B cell (primary cell): ENCODE data around the gene FKBP6. TPM values are rescaled to one million over a fixed set of nuclear protein-coding genes. Genes with fewer than 3 reads are reported as not detected.
"Not testable (repeated sequence)": the region's sequence is repeated elsewhere in the genome, so short reads cannot be mapped to it uniquely, and the experiment has no call there.

ENCODE experiments used
- ATAC-seq: fragments of 200-7000 bp; cut with Tn5 transposase; one replicate; pipeline ENCODE4 v1.10.0; 2021; ENCODE audit warnings: low read depth, mild to moderate bottlenecking, moderate number of reproducible peaks, moderate library complexity
- CTCF ChIA-PET: fragments of 350-600 bp; sonication (Branson Sonifier 250); formaldehyde crosslinking; loops from one replicate; lab custom pipeline; 2021; ENCODE audit warnings: antibody characterized with exemption, inconsistent platforms; lab: Charles Lee
- POLR2A ChIA-PET: fragments of 350-600 bp; sonication (Branson Sonifier 250); formaldehyde crosslinking; loops from one replicate; lab custom pipeline; 2021; ENCODE audit warnings: antibody characterized with exemption; lab: Charles Lee
- DNase-seq: peaks from one replicate; pipeline ENCODE4 v3.0.0; 2013
- H2AFZ ChIP-seq: 2 replicates; pipeline ENCODE4 v1.6.1; 2012; ENCODE audit warnings: mild to moderate bottlenecking, low read depth, low read length; ENCODE audit not compliant: insufficient read depth, poor library complexity, severe bottlenecking
- H3K27ac ChIP-seq, 2 donors: 1 replicate in 1 of 2; 2 replicates in 1 of 2; pipeline ENCODE4 v1.5.1; 2012 to 2013; ENCODE audit warnings: low read length in 2 of 2, mild to moderate bottlenecking in 2 of 2, moderate library complexity in 1 of 2
- H3K27me3 ChIP-seq, 4 experiments: fragments of 200-600 bp in 1 of 4; sonication (generic) in 1 of 4; replicated peaks in 1 of 4; 1 replicate in 2 of 4; 2 replicates in 2 of 4; pipeline versions ENCODE4 v1.6.1 to v1.7.0; 2013 to 2016; ENCODE audit warnings: low read length in 3 of 4, mild to moderate bottlenecking in 2 of 4, mixed read lengths in 1 of 4, moderate library complexity in 1 of 4; ENCODE audit not compliant: insufficient read depth in 4 of 4, control insufficient read depth in 3 of 4; ENCODE audit errors: control extremely low read depth in 1 of 4
- H3K36me3 ChIP-seq, 2 experiments: replicated peaks in 1 of 2; 1 replicate in 1 of 2; 2 replicates in 1 of 2; pipeline versions ENCODE4 v1.6.1 to v1.7.1; 2013; ENCODE audit warnings: low read length in 1 of 2; ENCODE audit not compliant: insufficient read depth in 2 of 2, control insufficient read depth in 1 of 2; ENCODE audit errors: control extremely low read depth in 1 of 2, extremely low read depth in 1 of 2
- H3K4me1 ChIP-seq, 2 donors: fragments of 200-600 bp in 1 of 2; sonication (generic) in 1 of 2; 1 replicate in 1 of 2; 2 replicates in 1 of 2; pipeline versions ENCODE4 v1.5.1 to v1.6.1; 2013 to 2017; ENCODE audit warnings: low read length in 2 of 2; ENCODE audit not compliant: control insufficient read depth in 2 of 2, insufficient read depth in 2 of 2
- H3K4me2 ChIP-seq: replicated peaks from 2 replicates; pipeline ENCODE3; 2012; ENCODE audit warnings: mild to moderate bottlenecking, low read depth, low read length; ENCODE audit not compliant: poor library complexity, severe bottlenecking
- H3K4me3 ChIP-seq, 5 experiments: fragments of 200-600 bp in 1 of 5; sonication (generic) in 1 of 5; 1 replicate in 3 of 5; 2 replicates in 2 of 5; pipeline versions ENCODE4 v1.5.1 to v1.7.0; 2011 to 2016; ENCODE audit warnings: low read length in 4 of 5, mild to moderate bottlenecking in 4 of 5, low read depth in 2 of 5, control low read depth in 1 of 5, moderate library complexity in 1 of 5; ENCODE audit not compliant: insufficient read depth in 1 of 5; ENCODE audit errors: control extremely low read depth in 1 of 5, extremely low read depth in 1 of 5
- H3K79me2 ChIP-seq: fragments of 200-600 bp; sonication (generic); one replicate; pipeline ENCODE4 v1.6.0; 2016; ENCODE audit warnings: low read length; ENCODE audit not compliant: control insufficient read depth, insufficient read depth
- H3K9ac ChIP-seq: fragments of 200-600 bp; sonication (generic); 2 replicates; pipeline ENCODE4 v1.6.1; 2017; ENCODE audit warnings: mild to moderate bottlenecking, low read length, moderate library complexity
- H3K9me3 ChIP-seq, 3 donors: one replicate each; pipeline versions ENCODE4 v1.6.1 to v1.7.1; 2013; ENCODE audit warnings: low read length in 2 of 3; ENCODE audit not compliant: control insufficient read depth in 2 of 3, insufficient read depth in 1 of 3; ENCODE audit errors: control extremely low read depth in 1 of 3
- H4K20me1 ChIP-seq: 2 replicates; pipeline ENCODE4 v1.6.0; 2012; ENCODE audit warnings: mild to moderate bottlenecking, low read length; ENCODE audit not compliant: insufficient read depth, control insufficient read depth, poor library complexity, severe bottlenecking
- H3K27ac Mint-ChIP-seq: one replicate; pipeline ENCODE4 v1.8.0; 2021; ENCODE audit warnings: mixed read lengths
- H3K27me3 Mint-ChIP-seq: one replicate; pipeline ENCODE4 v1.8.0; 2021; ENCODE audit warnings: mixed read lengths
- H3K4me1 Mint-ChIP-seq: one replicate; pipeline ENCODE4 v1.8.0; 2021; ENCODE audit warnings: mixed read lengths
- H3K4me3 Mint-ChIP-seq: one replicate; pipeline ENCODE4 v1.8.0; 2021; ENCODE audit warnings: mixed read lengths
- H3K9me3 Mint-ChIP-seq: one replicate; pipeline ENCODE4 v1.8.0; 2022; ENCODE audit warnings: mixed read lengths; ENCODE audit not compliant: insufficient read depth
- EZH2 ChIP-seq: IDR thresholded peaks from 2 replicates; pipeline ENCODE4 v1.6.1; 2012; ENCODE audit warnings: borderline replicate concordance, low read depth, mild to moderate bottlenecking, moderate library complexity, low read length; ENCODE audit not compliant: insufficient read depth, poor library complexity, severe bottlenecking
- WGBS: methylation state at CpG from one replicate; pipeline ENCODE4 v1.1.5; 2013; ENCODE audit warnings: missing lambda C conversion rate; ENCODE audit not compliant: insufficient coverage; 5-methylcytosine and 5-hydroxymethylcytosine counted together
- intact Hi-C: fragments of 100-400 bp; cut with micrococcal nuclease; formaldehyde crosslinking; loops from one replicate; pipeline ENCODE4 v1.10.0; 2022
- polyA plus RNA-seq: library from polyadenylated mRNA; depleted of rRNA; stranded (reverse); fragments of >200 nt; gene quantifications from 2 replicates; pipeline ENCODE4 v1.2.3, GENCODE V29; 2012
- total RNA-seq, 2 donors: library from RNA; stranded (reverse); fragments of 120-200 nt in 1 of 2; gene quantifications; 1 replicate in 1 of 2; 2 replicates in 1 of 2; pipeline versions ENCODE4 v1.2.3 to v1.2.4, GENCODE V29; 2013 to 2022
- TF ChIP-seq, protein P1 (sequence below): fragments of 200-600 bp; IDR thresholded peaks from one replicate; pipeline ENCODE4 v1.8.0; 2022; ENCODE audit warnings: antibody characterized with exemption, mild to moderate bottlenecking

The FKBP6 gene
- total and polyA plus RNA-seq, 2 donors (not counting 1 experiment from before 2014, with no cell fraction given), result not detected

DNA sequence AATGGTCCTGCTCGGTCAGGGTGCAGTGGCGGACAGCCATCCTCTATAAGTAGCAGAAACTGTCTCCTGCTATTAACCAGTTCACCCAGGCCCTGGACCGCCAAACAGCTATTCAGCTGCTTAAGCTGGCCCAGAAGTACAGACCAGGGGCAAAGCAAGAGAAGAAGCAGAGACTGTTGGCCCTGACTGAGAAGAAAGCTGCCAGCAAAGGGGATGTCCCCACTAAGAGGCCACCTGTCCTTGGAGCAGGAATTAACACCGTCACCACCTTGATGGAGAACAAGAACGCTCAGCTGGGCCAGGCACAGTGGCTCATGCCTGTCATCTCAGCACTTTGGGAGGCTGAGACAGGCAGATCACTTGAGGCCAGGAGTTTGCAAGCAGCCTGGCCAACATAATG is 13.7 kb upstream of the FKBP6 start:
- H3K36me3 ChIP-seq, result no peaks in the 10 kb centered on the region
- no peak overlapping the region for H3K4me2 ChIP-seq
- no peaks in the 10 kb centered on the region for H4K20me1 ChIP-seq
- Mint-ChIP-seq H3K4me3 (no peak overlapping the region), H3K27ac (no peak overlapping the region), H3K9me3 (no peaks in the 10 kb centered on the region), H3K4me1 (peaks cover 6% of the 10 kb centered on the region), H3K27me3 (no peaks in the 10 kb centered on the region)
- intact Hi-C loops, result no loop called here
- ATAC-seq (no peak), DNase-seq (no peak)
- peaks cover 2 to 5% of the 10 kb centered on the region in 2 donors for H3K4me1 ChIP-seq
- H3K9ac ChIP-seq, result no peak overlapping the region
- no peaks in the 10 kb centered on the region for H3K27me3 ChIP-seq
- H3K27ac ChIP-seq, result no peak overlapping the region
- H3K4me3 ChIP-seq, result no peak overlapping the region
- H2AFZ ChIP-seq, result no peak overlapping the region
- H3K9me3 ChIP-seq, result peaks cover 0 to under 1% (median 0%) of the 10 kb centered on the region in 3 donors
- TF ChIP-seq EZH2, result no peak
- TF ChIP-seq, protein P1, sequence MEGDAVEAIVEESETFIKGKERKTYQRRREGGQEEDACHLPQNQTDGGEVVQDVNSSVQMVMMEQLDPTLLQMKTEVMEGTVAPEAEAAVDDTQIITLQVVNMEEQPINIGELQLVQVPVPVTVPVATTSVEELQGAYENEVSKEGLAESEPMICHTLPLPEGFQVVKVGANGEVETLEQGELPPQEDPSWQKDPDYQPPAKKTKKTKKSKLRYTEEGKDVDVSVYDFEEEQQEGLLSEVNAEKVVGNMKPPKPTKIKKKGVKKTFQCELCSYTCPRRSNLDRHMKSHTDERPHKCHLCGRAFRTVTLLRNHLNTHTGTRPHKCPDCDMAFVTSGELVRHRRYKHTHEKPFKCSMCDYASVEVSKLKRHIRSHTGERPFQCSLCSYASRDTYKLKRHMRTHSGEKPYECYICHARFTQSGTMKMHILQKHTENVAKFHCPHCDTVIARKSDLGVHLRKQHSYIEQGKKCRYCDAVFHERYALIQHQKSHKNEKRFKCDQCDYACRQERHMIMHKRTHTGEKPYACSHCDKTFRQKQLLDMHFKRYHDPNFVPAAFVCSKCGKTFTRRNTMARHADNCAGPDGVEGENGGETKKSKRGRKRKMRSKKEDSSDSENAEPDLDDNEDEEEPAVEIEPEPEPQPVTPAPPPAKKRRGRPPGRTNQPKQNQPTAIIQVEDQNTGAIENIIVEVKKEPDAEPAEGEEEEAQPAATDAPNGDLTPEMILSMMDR, result no peak
- ChIA-PET CTCF (interaction anchor here (1.3 kb wide), 1 partner anchor 20 kb away, joined by 3 read pairs; no protein-coding TSS in a partner anchor), POLR2A (no interaction called here)
- 80% methylated on average over 5 of the region's 5 CpGs for WGBS
- peaks cover 2% of the 10 kb centered on the region for H3K79me2 ChIP-seq

DNA sequence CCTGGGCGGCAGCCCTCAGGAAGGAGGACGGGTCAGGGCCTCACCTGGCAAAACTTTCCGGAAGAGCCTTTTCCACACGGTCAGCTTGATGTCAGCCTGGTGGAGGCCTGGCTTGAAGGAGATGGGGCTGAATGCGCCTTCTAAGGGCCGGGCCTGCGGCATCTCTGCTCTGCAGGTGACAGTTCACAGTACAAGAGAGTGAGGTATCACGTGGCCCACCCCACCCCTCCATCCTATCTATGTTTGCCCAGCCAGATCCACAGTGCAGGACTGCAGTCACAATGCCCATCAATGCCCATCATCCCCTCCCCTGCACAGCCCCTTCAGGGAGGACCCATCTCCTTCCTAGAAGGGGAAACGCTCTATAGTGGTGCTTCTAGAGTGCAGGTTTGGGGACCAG is 11.4 kb upstream of the FKBP6 start:
- Histone ChIP-seq H3K9me3 (no peaks in the 10 kb centered on the region), H3K4me1 (no peaks in the 10 kb centered on the region), H4K20me1 (no peaks in the 10 kb centered on the region), H3K9ac (no peak overlapping the region), H3K79me2 (no peaks in the 10 kb centered on the region), H3K27me3 (no peaks in the 10 kb centered on the region), H3K36me3 (no peaks in the 10 kb centered on the region), H2AFZ (no peak overlapping the region), H3K27ac (no peak overlapping the region), H3K4me3 (no peak overlapping the region), H3K4me2 (no peak overlapping the region)
- CTCF ChIA-PET, result no interaction called here
- no peak for TF ChIP-seq EZH2
- TF ChIP-seq, protein P1, result no peak
- no peak for DNase-seq
- Mint-ChIP-seq H3K9me3 (no peaks in the 10 kb centered on the region), H3K4me1 (no peaks in the 10 kb centered on the region), H3K27me3 (no peaks in the 10 kb centered on the region), H3K27ac (no peak overlapping the region), H3K4me3 (no peak overlapping the region)
- POLR2A ChIA-PET, result no interaction called here
- ATAC-seq, result no peak
- intact Hi-C loops, result no loop called here
- WGBS, result 86% methylated on average over 4 of the region's 9 CpGs

DNA sequence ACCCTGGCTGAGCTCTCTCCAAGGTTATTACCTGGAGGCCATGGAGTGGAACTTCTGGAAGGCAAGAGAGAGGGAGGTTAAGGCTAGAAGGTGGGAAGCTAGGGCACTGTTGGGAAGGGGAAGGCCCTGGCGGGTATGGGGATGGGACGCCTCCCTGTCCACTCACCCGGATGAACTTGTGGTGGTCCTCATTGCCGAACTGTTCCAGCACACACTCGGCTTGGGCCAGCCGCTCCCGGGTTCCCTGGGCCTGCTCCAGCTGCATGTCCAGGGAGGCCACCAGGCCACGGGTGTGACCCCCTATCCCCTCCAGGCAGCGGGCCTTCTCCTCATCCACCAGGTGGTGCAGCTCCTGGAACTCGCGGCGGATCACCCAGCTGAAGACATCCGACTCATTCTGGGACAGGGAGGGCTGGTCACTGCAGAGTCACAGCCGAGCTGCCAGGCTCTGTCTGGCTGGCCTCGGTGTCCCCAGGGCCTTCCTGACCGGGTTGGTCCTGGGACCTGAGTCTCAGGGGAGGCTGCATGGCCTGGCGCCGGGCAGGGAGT is 9.2 kb upstream of the FKBP6 start:
- H3K9ac ChIP-seq, intact Hi-C loops, H3K27ac Mint-ChIP-seq, DNase-seq, H3K27me3 ChIP-seq, H3K4me3 Mint-ChIP-seq, ATAC-seq, POLR2A ChIA-PET, H3K9me3 ChIP-seq, H3K27me3 Mint-ChIP-seq, H4K20me1 ChIP-seq, H3K4me1 Mint-ChIP-seq, CTCF ChIA-PET, H3K4me1 ChIP-seq, H3K79me2 ChIP-seq, H2AFZ ChIP-seq, H3K36me3 ChIP-seq, H3K4me2 ChIP-seq, H3K9me3 Mint-ChIP-seq, H3K4me3 ChIP-seq, H3K27ac ChIP-seq: not testable (repeated sequence)
- WGBS, result 92% methylated on average over 9 of the region's 18 CpGs
